HG02885 (cell line): ENCODE results near the gene LRRC4B.
"Not testable (repeated sequence)": the region's sequence is repeated elsewhere in the genome, so short reads cannot be mapped to it uniquely, and the experiment has no call there.

Experiments used
- ATAC-seq: cut with Tn5 transposase; IDR thresholded peaks from one replicate; pipeline ENCODE4 v1.9.1; 2021; ENCODE audit warnings: mild to moderate bottlenecking; ENCODE audit not compliant: unreplicated experiment, poor library complexity

Gene LRRC4B

DNA sequence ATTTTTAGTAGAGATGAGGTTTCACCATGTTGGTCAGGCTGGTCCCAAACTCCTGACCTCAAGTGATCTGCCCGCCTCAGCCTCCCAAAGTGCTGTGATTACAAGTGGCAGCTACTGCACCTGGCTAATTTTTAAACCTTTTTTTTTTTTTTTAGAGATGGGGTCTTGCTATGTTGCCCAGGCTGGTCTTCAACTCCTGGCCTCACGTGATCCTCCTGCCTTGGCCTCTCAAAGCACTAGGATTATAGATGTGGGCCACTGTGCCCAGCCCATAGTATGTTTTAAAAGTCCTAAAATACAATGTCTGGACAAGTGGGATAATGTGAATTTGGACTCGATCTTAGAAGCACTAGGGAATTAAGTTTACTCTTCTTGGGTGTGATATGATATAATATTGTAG is 8.5 kb upstream of the LRRC4B start:
- not testable (repeated sequence) for ATAC-seq

DNA sequence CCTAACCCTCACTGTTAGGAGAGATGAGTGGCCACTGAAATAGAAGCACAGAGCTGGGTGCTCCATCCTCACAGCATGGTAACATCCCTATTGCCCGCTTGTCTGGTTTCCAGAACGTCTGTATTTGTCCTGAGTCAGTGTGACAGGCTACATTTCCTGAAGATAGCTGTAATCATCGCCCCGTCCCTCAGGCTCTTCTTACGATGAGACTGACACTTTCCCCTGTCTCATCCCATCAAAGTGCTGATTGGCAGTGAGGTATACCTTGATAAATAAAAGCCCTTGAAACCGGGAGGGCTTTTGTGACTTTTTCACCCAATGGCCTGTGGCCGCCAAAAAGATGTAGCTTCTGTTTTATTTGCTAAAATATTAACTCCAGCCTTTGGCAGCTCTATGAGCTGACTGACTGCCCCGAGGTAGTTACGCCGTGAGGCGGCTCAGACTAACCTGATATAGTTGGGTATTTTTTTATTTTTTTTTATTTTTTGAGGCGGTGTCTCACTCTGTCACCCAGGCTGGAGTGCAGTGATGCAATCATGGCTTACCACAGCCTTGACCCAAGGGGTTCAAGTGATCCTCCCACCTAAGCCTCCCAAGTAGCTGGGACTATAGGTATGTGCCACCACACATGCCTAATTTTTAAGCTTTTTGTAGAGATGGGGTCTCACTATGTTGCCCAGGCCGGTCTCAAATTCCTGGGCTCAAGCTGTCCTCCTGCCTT is 5.7 kb upstream of the LRRC4B start:
- ATAC-seq, result no peak

DNA sequence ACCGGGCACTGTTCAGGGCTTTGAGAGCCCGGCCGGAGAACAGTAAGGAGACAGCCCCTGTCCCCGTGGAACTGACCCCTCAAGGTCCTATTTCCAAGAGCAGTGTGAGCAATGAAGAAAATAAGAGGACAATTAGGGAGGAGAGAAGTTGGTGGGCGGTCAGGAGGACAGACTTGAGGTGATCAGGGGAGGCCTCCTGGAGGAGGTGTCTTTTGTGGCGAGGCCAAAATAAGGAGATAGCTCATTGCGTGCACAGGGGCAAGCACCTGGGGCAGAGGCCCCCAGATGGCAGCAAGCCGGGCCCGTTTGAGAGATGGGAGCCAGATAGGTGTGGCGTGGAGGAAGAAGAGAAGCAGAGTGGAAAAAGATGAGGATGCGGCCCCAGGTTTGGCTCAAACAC is 2.8 kb upstream of the LRRC4B start:
- no peak for ATAC-seq

DNA sequence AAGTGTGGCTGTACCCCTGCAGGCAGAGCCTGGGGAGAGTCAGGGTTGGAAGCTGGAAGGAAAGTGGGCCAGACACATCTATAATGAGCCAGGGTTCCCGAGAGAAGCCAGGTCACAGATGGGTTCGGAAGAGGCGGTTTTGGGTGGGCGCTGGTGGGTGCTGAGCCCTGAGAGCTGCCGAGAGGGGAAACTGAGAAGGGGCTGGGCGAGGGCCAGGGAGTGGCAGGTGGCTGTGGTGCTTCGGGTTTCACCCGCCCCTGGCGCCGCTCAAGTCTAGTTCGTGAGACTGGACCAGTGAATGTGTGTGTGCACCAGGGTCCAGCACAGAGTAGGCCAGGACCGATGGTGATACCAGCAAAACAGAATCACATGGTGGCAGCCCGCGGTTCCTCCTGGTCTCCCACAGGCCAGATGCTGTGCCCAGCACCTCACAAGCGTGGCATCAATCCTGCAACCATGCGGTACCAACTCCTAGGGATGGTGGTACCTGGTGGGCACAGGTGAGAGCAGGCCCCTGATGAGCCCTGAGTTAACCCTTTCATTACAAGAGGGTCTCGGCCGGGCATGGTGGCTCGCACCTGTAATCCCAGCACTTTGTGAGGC is 1.8 kb upstream of the LRRC4B start:
- no peak for ATAC-seq

DNA sequence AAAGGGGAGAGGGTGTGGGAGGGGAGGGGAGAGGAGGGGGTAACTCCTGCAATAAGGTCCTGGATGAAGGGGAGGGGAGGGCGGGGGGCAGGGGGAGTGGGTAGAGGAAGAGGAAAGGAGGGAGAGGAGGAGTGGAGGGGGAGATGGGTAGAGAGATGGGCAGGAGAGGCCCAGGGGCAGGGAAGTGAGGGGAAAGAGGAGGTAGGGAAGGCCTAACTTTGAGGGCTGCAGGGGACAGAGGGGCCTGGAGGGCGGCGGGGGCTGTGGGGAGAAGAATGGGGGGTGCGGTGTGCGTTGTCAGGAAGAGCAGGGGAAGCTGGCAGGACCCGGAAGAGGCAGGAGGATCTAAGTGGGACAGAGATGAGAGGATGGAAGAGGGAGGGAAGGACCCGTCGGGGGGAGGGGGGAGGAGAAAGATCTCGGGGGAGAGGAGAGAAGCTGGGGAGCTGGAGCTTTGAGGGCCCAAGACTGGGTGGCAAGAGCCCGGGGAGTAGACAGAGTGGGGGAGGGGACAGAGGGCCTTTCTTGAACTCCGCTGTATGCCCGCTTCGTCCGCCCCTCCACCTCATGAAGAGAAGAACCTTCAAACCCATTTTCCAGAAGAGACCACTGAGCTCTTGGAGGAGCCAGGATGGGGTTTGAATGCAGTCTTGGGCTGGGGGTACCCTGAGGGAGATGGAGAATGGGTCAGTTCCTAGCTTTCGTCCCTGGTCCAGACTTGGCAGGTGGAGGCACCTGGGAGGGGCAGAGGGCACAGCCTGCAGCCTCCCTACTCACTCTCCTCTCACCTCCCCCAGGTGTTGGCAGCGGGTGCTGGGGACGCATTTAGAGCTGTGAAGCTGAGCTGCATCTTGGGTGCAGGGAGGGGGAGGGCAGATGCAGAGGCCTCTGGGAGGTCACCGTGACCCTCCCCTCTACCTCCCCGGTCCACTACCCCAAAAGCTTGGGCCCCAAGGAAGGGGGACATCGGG is 778 bp upstream of the LRRC4B start:
- no peak for ATAC-seq

DNA sequence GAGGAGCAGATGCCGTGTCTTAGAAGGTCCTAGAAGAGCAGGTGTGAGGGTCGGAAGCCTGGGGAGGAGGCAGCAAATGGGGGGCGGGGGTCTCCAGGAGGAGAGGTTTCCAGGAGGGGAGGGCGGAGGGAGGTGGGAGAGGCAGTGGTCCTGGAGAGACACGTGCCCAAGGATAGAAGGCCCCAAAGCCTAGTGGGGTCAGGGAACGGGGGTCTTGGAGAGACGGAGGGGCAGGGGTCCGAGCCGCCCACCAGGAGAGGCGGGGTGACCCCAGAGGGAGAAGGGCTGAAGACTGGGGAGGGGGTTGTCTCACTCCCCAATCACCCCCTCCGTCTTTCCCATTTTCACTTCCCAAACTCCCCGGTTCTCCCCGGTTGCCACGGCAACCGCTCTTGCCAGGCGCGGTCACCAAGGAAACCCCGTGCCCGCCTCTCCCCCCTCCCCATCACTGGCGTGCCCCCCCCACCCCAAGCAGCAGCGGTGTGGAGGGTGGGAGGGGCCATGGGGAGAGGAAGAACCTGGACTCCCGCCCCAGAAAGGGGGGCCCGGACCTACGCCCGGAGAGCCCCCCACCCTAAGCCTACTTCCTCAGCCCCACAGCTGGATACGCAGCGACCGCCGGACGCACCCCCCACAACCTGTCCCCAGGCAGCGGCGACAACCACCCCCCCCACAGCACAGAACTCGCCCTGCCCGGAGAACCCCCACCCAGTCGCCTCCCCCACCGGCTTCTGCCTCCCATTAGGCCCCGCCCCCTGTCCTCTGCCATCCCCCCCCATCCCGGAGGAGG is 988 bp downstream of the LRRC4B start:
- ATAC-seq, result no peak

- no peak for ATAC-seq
These were observed 2.0 kb downstream of the LRRC4B start for GRCh38 chr19:50565984-50566903.

- no peak for ATAC-seq
These were observed 3.8 kb downstream of the LRRC4B start for GRCh38 chr19:50564229-50565105.

GRCh38 chr19:50563597-50563996 is 4.6 kb downstream of the LRRC4B start:
- no peak for ATAC-seq

DNA sequence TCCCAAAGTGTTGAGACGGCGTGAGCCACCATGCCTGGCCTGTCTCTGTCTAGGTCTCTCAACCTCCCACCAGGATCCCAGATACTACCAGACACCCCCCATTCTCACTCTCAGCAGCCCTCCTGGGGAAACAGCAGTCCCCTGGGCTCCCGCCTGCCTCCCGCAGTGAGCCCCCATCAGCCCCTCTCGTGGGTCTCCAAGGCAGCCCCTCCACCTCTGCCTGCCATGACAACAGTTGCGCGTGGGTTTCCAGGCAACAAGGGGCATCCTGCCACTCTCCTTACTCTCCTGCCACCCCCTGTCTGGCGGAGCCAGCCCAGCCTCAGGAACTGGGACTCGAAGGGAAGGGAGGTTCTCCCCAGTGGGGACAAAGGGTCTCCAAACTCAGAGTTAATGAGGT is 5.2 kb downstream of the LRRC4B start:
- no peak for ATAC-seq

- ATAC-seq, result no peak
These were observed 5.9 kb downstream of the LRRC4B start for GRCh38 chr19:50562329-50562728.

- no peak for ATAC-seq
These were observed 8.6 kb downstream of the LRRC4B start for GRCh38 chr19:50559636-50560035.

DNA sequence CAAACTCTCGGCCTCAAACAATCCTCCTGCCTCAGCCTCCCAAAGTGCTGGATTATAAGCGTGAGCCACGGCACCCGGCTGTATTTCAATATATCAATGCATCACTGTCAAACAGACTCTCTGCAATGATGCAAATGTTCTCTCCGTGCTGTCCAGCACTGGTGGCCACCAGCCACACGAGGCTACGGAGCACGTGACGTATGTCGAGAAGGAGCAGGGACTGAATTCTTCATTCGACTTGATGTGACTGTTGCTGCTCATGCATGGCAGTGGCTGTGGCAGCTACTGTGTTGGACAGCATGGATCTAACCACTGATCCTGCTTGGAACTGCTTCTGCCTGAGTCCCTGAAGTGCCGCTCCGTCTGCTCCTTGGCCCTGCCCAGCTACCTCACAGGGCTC is 9.8 kb downstream of the LRRC4B start:
- no peak for ATAC-seq

DNA sequence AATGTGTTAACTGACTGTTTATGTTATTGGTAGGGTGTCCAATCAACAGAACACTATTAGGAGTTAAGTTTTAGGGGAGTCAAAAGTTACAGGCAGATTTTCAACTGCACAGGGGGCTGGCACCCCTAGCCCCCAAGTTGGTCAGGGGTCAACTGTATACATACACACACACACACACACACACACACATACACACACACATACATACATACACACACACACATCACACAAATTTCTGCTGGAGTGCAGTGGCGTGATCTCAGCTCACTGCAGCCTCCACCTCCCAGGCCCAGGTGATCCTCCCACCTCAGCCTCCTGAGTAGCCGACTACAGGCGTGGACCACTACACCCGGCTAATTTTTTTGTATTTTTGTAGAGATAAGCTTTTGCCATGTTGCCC is 10.2 kb downstream of the LRRC4B start:
- ATAC-seq, result no peak

DNA sequence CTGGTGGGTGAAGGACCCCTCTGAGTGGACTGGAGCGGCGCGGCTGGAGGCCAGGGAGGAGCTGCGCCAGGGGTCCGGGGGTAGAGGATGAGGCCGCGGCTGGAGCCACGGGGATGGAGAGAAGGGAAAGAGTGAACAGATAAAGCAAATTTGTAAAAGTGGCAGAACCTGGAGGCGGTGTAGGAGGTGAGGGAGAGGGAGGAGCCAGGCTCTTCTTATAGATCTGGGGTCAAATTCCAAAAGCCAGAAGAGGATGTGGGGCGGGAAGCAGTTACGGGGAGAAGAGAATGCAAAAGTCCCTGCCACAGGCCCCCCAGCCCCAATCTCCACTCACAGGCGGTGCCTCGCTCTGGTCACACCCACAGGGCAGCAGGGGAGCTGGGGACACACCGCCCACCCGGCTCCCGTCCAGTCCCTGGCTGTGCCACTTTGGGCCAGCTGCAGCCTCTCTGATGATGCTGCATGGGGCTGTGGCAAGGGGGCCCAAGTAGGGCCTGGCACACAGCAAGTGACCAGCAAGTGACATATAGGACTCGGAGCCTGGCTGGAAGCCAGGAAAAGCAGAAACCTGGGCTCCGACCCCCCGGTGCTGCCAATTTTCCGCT is 11.1 kb downstream of the LRRC4B start:
- ATAC-seq, result no peak

DNA sequence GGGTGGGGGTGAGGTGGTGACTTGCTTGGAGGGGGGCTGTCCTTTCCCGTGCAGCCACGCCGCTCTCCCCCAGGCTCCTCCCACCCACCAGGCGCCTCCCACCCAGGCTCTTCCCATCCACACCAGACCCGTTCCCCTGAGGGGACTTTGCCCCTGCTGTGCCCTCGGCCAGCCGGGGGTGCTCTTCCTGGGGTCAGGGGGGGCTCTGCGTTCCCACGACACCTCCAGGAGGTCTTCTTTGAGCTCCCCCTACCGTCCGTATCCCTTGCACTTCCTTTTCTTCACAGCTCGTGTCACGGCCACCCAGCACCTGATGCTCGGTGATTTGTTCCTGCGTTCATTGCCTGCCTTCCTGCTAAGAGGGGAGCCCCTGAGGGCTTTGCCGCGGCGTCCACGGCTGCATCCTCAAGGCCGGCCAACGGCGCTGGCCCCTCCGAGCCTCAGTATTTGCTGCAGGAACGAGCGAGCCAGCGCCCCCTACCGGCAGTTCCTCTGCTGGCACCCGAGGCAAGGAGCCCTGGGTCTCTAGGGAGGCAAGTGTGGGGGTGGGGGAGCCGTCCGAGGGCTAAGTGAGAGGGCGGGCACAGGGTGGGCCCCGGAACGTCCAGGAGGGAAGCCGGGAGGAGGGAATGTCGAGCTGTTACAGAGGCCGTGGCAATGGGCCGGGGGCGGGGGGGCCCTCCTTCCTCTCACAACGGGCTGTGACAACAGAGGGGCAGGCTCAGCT is 11.8 kb downstream of the LRRC4B start:
- ATAC-seq, result no peak
